GM18511 (cell line): ENCODE measurements around the gene TSC1.

Source experiments
- ATAC-seq: cut with Tn5 transposase; IDR thresholded peaks from one replicate; pipeline ENCODE4 v1.9.1; 2021; ENCODE audit warnings: mild to moderate bottlenecking, moderate library complexity; ENCODE audit not compliant: unreplicated experiment

TSC1 gene

DNA sequence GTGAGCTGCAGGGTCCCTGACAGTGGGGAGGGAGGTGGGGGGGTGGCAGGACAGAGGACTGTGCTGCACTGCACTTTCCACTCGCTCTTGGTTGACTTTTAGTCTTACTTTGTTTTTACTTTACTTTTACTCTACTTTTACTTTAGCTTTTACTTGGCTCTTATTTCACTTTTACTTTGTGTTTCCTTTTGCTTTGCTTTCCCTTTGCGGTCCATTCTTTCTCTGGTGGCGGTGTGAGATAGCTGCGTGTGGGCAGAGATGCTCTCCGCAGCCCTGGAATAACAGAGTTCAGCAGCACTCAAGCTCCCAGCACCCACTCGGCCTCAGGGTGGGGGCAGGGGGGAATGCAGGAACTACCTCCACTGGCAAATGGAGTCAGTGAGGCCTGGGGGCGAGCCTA lies 71.0 kb downstream of the TSC1 start:
- ATAC-seq = no peak

DNA sequence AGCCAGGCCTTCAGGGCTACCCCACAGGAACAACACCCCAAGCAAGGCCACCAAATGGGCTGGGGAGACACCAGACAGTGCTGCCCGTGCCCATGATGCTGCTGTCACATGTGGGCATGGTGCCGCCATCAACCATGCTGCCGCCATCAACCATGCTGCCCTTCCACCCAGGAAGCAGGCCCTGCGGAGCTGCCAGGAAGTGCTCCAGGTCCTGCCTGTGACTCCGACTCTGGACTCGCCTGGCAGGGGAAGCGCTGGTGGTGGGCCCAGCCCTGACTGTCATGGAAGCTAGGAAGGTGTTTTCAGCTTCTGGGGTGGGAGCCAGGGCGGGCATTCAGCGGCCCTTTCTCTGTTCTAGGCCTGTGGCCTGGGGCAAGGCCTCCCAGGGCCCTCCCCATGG lies 75.2 kb downstream of the TSC1 start:
- ATAC-seq = no peak

DNA sequence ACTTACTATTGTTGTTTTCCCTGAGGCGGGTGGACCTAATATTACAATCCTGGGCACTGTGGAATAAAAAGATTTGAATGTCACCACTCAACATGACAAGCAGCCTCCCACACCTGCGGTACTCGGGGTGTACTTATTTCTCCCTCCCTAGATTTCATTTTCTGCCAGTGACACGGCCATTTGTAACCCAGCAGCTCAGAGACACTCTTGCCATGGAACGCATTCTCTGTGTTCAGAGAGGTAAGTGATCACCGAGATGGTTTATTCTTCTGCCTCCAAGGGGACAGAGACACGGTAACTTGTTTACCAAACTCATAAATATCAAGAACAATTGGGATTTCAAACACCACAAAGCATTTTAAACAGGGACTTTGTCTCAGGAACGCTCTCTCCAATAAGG lies 77.5 kb downstream of the TSC1 start:
- ATAC-seq = no peak

DNA sequence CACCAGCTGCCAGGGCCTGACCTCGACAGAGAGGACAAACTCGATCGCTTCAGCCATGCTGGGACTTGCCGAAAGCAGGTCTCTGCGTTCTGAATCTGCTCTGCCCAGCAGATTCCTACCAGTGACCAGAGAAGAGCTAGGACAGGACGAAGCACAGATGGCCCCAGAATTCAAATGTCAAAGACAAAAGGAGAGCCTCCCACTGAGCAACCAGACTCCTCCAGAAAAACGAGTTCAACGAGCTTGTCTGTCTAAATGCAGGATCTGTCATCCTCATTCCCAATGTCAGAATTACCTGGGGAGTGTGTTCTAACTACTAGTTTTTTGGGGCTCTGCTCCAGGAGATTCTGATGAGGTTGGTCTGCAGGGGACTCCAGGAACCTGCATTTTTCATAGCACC lies 79.7 kb downstream of the TSC1 start:
- no peak for ATAC-seq

DNA sequence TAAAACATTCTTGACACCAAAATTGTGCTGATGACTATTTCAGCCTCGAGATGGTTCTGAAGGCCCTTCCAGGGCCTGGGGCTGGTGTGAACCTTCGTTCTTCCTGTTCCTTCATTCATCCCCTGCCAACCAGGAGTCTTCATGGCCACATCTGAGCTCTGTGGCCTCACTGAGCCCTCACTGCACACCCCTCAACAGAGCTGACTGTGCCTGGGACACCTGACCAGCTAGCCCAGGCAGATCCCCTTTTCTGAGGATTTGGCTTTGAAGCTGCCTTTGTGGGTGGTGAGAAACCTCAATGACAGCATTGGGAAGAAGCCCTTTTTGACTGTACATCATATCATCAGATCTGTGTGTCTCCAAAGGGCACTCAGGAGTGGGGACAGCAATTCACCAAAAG lies 80.1 kb downstream of the TSC1 start:
- ATAC-seq = no peak

DNA sequence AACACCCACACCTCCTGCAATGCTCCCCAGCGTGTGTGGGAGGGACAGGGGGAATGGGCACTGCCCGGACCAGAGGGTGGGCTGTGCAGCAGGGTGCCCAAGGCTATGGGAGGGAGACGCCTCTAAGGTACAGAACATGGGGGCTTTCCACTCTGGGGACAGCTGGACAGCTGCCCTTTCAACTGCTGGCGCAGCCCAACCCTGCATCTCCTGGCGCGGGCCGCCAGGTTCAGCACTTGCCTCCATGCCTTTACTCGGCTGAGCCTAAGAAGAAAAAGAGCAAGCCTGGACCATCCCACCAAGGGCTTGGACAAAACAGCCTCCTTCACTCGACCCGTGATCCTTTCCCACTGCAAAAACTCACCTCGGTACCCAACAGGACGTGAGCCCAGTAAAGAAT lies 81.3 kb downstream of the TSC1 start:
- no peak for ATAC-seq

DNA sequence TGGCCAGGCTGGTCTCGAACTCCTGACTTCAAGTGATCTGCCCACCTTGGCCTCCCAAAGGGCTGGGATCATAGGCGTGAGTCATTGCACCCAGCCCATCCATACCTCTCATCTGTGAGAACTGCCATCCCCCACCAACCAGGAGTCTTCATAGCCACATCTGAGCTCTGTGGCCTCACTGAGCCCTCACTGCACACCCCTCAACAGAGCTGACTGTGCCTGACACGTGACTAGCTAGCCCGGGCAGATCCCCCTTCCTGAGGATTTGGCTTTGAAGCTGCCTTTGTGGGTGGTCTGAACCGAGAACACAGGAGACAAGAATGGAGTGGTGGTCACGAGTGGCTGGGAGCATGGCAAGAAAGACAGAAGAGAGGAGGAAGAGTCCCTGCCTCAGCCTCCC lies 81.9 kb downstream of the TSC1 start:
- no peak for ATAC-seq

DNA sequence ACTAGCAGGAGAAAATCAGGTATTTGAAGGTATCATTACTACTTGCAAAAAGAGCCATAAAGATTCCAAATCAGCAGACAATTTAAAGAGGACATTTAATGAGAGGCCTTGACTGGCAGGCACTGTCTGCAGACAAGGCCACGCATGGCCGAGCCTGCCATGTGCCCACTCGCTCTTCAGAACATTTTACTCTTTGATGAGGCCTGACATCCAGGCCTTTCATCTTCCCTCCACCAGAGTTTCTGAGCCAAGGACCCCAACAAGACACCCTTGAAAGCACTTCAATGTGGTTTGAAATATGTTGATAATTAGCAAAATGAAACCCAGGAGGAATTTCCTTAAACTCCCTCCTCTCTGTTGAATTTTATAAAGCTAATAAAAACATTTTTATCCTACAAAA lies 82.8 kb downstream of the TSC1 start:
- ATAC-seq = no peak

DNA sequence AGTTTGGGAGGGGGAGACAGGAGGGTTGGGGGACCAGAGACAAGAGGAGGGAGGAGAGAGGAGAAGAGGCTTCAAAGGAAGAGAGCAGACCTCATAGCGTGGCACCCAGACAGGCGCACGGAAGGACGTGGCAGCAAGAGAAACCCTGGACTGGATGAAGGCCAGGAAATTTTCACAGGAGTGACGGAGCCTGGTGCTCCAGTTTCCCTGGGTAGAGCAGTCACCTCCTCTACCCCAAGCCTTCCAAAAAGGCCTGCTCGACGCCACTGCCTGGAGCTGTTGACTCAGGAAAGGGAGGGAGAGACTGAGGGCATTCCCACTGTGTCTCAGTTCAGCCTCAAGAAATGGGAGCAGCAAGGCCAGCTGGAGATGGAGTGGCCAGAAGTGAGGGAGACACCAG lies 85.7 kb downstream of the TSC1 start:
- ATAC-seq = no peak

DNA sequence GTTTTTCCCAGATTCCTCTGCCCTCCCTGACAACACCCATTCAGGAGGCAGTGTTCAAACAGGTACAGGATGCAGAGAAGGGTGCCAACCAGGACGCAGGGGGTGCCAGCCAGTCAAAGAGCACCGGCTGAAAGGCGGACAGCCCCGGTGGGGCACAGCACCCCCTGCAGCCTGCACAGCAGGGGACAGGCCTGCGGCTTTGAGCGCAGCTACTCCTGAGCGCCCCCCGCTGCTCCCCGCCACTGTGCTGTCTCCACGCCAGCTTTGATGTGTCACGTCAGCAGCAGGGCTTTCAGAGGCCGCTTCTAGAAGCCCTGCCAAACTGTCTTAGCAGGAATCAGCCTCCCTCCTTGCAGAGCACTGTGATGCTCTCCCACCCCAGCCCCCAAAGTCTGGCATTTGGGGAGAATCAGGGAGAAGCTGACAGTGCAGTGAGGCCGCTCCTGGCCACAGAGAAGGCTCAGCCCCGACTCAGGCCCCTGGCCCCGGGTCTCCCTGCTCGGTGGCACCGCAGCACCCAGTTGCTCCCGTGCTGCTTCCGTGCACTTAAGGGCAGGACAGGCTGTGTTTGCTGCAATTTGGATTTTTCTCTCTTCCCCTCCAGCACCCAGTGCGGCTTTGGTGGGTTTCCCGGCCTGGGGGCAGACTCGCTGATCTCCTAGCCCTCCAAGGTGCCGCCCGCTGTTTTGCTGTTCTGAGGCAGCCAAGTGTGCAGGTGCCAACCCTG lies 86.6 kb downstream of the TSC1 start:
- no peak for ATAC-seq

DNA sequence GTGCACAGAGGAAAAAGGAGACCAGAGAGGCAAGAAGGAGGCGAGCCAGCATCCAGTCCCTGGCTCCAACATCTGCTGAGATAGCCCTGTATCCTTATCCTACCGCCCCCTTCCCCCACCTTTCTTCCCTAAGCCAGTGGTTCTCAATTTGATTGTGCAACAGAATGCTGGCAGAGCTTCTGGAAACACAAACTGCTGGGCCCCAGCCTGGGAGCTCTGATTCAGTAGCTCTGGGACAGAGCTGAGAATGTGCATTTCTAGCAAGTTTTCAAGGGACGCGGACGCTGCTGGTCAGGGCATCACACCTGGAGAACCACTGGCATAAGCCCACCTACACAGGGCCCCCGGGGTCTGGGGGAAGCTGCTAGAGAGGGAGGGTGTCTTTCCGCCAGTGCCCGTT lies 87.4 kb downstream of the TSC1 start:
- ATAC-seq = no peak

DNA sequence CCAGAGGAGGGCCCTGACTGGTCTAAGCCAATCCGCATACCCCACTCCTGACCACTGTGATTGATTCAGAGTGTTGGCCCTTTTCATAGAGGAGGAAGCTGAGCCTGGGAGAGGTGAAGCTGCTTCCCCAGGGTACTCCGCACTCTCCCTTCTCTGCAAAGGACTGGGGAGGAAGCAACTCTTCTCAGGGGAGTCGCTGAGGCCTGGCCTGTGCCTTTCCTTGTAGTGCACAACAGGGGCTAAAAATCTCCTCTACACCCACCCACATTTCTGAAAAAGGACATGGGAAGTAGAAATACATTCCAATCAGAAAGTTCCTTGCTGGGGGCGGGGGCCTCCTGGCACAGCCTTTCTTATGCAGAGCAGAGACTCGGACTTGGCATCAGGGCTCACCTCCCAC lies 88.5 kb downstream of the TSC1 start:
- ATAC-seq = no peak

DNA sequence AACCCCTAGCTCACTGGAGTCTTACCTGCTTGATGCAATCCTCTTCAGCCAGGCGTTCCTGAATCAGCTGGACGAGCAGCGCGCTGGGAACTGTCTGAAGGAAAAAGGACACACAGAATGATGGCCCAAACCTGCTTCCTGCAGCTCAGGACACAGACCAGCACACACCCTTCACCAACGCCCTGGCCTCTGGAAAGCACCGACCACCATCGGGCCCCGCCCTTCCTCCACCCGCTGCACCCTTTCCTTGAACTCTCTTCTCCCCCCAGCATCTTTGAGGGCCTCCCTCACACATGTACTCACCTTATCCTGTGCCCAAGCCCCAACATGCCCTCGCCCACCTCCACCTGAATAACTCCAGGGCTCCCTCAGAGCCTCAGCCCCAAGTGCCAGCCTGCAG lies 89.6 kb downstream of the TSC1 start:
- no peak for ATAC-seq

DNA sequence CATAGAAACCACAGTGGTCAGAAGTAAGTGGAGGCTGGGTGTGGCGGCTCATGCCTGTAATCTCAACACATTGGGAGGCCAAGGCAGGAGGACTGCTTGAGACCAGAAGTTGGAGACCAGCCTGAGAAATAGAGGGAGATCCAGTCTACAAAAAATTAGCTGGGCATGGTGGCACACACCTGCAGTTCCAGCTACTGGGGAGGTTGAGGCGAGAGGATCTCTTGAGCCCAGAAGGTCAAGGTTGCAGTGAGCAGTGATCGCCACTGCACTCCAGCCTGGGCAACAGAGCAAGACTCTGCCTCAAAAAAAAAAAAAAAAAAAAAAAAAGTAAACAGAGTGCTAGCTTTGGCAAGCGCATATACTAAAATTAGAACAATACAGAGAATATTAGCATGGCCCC lies 90.9 kb downstream of the TSC1 start:
- no peak for ATAC-seq

DNA sequence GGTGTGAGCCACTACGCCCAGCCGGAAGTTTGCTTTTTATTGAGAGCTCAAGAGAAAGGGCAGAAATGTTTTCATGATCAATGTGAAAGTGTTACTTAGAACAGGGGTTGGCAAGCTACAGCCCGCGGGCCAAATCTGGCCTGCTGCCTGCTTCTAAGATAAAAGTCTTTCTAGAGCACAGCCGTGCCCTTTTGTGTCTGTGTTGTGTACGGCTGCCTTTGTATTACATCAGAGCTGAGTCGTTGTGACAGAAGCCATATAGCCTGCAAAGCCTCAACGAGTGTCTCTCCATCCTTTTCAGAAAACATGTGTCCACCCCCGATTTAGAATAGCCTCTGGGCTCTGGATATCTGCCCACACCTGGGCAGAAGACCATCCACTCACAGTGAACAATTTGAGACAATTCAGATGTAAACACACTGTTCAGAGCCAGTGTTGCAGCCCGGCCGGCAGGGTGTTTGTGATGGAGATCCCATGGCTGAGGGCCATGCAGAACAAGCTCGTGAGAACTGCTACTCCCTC lies 95.2 kb downstream of the TSC1 start:
- no peak for ATAC-seq

DNA sequence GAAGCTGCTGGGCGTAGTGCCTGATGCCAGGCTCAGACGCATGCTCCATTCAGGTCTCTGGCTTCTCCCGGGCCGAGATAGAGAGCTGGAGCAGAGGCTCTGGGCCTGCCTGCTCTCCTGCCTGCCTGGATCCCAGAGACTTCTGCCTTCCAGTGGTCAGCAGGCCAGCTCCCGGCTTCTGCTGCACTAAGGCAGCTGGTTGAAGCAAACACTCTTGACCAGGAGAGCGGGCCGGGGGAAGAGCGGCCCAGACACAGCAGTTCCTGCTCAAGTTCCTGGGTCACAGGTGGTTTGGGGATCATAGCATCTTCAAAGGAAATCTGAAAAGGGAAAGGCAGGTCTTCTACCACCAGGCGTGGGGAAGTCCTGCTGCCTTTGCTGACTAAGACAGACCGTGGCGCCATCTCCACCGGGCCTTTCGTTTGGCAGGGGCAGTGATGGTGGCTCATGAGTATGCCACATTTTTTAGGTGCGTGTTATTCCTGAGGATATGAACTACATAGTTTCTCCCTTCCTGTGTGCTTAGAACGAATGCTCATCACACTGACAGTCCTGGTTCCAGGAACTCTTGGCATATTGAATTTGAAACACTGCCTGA lies 97.4 kb downstream of the TSC1 start:
- no peak for ATAC-seq

DNA sequence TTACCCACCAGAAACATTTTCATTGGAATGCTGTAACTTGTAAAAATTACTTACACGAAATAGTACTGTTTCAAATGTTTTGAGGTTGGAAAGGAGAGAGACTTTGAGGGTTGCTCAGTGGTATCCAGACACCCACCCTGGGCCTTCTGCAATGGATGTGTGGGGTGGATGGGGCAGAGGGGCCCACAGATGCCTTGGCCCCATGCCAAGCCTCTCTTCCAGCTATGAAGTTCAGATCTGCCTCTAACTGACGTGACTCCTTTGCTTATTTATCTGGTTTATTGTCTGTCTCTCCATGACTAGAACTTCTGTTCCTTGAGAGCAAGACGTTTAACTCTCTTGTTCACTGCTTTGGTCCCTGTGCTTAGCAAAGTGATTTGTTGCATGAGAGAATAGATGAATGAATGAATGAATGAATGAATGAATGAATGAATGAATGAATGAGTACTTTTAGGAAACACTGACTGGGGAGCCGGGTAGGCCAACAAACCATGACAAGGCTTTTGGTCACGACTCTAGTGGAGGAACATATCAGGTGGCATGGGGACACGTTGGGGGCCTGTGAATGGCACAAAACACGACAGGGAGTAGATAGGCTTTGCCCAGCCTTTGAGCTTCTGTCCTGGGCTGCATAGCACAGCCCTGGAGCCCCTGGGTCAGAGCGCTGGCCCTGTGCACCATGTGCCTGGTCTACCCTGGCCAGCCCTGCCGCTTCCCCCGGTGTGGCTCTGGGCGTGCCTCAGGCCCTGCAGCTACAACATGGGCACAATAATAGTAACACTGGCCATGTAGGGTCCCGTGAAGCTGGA lies 98.1 kb downstream of the TSC1 start:
- no peak for ATAC-seq

DNA sequence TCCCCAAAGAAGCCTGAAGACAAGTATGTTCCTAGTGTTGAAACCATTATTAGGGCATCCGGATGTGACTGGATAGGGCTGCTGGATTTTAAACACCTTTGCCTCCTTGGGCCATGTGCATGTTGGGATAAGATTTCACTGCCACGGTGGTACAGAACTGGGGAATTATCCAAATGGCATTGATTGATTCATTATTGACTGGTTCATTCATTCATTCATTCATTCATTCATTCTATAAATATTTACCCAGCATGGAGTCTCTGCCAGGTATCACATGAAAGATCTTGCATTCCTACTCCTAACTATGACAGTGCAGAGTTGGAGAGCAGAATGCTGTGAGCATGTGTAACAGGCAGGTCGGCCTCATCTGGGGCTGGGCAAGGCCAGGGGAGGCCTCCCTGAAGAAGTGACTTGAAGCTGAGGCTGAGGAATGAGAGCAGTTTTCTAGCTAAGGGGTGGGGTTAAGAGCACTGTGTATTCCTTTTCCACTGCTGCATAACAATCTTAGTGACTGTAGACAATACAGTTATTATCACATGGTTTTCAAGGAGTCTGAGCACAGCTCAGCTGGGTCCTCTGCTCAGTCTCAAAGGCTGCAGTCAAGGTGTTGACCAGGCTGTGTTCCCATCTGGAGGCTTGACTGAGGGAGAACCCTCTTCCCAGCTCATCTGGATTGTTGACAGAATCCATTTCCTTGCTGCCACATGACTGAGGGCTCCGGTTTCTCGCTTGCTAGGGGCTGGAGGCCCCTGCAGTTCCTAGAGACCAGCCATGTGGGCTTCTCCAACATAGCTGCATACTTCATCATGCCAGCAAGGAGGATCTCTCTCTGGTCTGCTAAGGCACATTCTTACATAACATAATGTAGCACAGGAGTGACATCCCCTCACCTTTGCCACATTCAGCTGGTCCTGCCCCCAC lies 102.0 kb downstream of the TSC1 start:
- no peak for ATAC-seq
